ENCODE data around the gene CPB1.

CPB1 gene

DNA sequence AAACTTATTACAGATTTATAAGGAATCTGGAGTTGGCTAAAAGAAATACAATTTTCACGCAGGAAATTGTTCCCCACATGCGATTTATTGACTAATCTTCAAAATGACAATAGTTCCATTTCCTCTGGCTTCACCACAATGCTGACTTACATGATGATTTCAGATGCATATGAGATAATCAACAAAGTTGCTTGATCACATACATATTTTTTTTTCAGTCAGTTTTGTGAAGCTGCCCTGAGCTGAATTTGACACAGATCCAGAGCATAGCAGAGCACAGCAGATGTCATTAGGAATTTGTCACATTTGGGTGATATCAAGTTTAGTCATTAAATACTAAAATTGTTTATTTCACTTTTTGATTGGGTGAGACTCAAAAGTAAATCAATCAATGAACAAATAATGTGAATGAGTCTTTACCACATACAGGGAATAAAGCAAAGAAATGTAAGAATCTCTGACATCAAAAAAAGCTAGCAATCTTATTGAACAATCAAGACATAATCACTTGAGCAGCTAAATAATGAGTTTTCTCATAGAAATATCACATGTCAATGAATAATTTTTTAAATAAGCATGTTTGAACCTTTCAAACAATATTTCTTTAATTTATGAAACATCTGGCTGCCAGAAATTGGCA lies 18.3 kb downstream of the CPB1 start:
- Histone ChIP-seq H3K27ac (no peak overlapping the region), H3K4me3 (IDR thresholded peaks at IDR 0.05; ENCODE audit: insufficient read depth, low read depth, low read length) (no peak overlapping the region), H3K9ac (no peak overlapping the region), H3K4me1 (ENCODE audit: low read depth, poor library complexity, severe bottlenecking) (no peaks in the 10 kb centered on the region), H3K36me3 (ENCODE audit: insufficient read depth) (no peaks in the 10 kb centered on the region), H3K79me2 (ENCODE audit: insufficient read depth, low read depth) (no peaks in the 10 kb centered on the region), H3K27me3 (ENCODE audit: insufficient read depth, low read depth) (no peaks in the 10 kb centered on the region), H4K20me1 (ENCODE audit: insufficient read depth) (no peaks in the 10 kb centered on the region), H3K4me2 (no peak overlapping the region), H2AFZ (ENCODE audit: low read depth) (no peak overlapping the region)
- TF ChIP-seq, protein P1, sequence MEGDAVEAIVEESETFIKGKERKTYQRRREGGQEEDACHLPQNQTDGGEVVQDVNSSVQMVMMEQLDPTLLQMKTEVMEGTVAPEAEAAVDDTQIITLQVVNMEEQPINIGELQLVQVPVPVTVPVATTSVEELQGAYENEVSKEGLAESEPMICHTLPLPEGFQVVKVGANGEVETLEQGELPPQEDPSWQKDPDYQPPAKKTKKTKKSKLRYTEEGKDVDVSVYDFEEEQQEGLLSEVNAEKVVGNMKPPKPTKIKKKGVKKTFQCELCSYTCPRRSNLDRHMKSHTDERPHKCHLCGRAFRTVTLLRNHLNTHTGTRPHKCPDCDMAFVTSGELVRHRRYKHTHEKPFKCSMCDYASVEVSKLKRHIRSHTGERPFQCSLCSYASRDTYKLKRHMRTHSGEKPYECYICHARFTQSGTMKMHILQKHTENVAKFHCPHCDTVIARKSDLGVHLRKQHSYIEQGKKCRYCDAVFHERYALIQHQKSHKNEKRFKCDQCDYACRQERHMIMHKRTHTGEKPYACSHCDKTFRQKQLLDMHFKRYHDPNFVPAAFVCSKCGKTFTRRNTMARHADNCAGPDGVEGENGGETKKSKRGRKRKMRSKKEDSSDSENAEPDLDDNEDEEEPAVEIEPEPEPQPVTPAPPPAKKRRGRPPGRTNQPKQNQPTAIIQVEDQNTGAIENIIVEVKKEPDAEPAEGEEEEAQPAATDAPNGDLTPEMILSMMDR (conservative IDR thresholded peaks at IDR 0.05; ENCODE audit: low read depth, low read length), result no peak

DNA sequence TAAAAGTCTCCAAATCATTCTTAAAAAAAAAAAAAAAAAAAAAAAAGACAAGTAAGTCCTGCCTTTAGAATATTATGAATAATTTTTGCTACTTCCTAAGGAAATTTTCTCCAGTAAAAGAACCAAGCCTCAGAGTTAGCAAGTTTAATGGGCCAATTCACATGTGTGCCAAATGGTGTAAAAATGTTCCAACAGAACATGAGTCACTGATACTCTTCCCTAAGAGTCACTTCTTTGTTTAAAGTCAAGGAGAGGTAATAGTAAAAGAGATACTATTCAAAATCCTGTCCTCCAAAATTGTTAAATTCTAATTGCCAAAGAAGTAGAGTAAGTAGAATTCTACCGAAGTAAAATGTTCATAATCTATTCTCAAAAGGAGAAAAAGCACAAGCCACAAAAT lies 19.7 kb downstream of the CPB1 start:
- TF ChIP-seq, protein P1 (conservative IDR thresholded peaks at IDR 0.05; ENCODE audit: low read depth, low read length), result no peak
- no peaks in the 10 kb centered on the region for H3K79me2 ChIP-seq (ENCODE audit: insufficient read depth, low read depth)
- H3K27ac ChIP-seq, result no peak overlapping the region

DNA sequence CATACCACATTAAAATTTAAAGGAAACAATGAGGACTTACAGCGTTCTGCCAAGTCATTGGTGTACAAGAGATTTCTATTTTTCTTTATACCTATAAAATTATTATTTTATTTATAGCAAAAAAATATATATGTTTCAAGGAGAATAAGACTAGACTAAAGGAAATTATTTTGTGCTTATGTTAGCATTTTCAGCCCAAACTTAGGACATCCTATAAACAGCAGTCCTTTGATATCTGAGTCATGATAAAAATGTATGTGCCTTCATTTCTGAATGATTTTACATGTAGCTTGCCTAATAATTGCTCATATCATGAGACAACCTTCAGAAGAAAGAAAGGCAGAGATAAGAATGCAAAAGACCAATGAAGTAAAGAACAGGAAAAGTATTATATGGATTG lies 20.8 kb downstream of the CPB1 start:
- Histone ChIP-seq H2AFZ (ENCODE audit: low read depth) (no peak overlapping the region), H3K4me2 (no peak overlapping the region), H3K4me3 (IDR thresholded peaks at IDR 0.05; ENCODE audit: insufficient read depth, low read depth, low read length) (no peak overlapping the region)

More for the DNA sequence above, 19.7 kb downstream of the CPB1 start:
- Histone ChIP-seq H4K20me1 (ENCODE audit: insufficient read depth) (no peaks in the 10 kb centered on the region), H3K27me3 (ENCODE audit: insufficient read depth, low read depth) (no peaks in the 10 kb centered on the region), H3K9ac (no peak overlapping the region), H3K4me1 (ENCODE audit: low read depth, poor library complexity, severe bottlenecking) (no peaks in the 10 kb centered on the region), H2AFZ (ENCODE audit: low read depth) (no peak overlapping the region), H3K4me3 (IDR thresholded peaks at IDR 0.05; ENCODE audit: insufficient read depth, low read depth, low read length) (no peak overlapping the region), H3K4me2 (no peak overlapping the region), H3K36me3 (ENCODE audit: insufficient read depth) (no peaks in the 10 kb centered on the region)

DNA sequence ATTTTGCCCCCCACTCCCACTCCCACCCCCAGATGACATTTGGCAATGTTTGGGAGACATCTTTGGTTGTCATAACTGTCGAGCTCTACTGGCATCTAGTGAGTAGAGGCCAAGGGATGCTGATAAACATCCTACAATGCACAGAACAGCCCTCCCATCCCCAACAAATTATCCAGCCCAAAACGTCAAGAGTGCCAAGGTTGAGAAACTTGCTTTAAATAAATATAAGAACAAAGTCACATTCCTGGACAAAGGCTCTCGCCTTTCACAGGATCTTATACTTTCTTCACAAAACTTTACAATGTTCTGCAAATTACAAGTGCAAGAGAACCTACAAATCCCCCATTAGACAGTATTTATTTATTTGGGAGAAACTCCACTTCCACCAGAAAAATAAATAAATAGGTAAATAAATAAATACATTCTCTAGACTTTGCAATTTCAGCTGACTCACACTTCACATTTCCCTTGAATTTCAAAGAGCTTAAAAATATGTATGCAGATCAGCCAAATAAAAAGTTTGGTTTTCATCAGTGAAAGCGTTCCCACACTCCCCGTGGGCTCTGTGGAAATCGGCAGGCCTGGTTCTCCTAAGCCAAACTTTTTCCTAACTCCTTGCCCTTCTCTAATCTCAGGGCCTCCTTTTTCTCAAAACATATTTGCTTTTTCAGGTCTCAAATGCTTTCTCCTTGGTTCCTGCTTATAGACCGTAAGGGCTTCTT lies 24.8 kb downstream of the CPB1 start:
- no peak overlapping the region for H3K4me2 ChIP-seq
- H3K79me2 ChIP-seq (ENCODE audit: insufficient read depth, low read depth), result no peaks in the 10 kb centered on the region
- no peaks in the 10 kb centered on the region for H3K27me3 ChIP-seq (ENCODE audit: insufficient read depth, low read depth)
- no peak overlapping the region for H3K4me3 ChIP-seq (IDR thresholded peaks at IDR 0.05; ENCODE audit: insufficient read depth, low read depth, low read length)
- no peaks in the 10 kb centered on the region for H3K36me3 ChIP-seq (ENCODE audit: insufficient read depth)
- no peak overlapping the region for H3K9ac ChIP-seq
- no peaks in the 10 kb centered on the region for H3K4me1 ChIP-seq (ENCODE audit: low read depth, poor library complexity, severe bottlenecking)
- no peak overlapping the region for H3K27ac ChIP-seq
- TF ChIP-seq, protein P1 (conservative IDR thresholded peaks at IDR 0.05; ENCODE audit: low read depth, low read length), result no peak
- H2AFZ ChIP-seq (ENCODE audit: low read depth), result no peak overlapping the region
- H4K20me1 ChIP-seq (ENCODE audit: insufficient read depth), result no peaks in the 10 kb centered on the region

More for the DNA sequence above, 20.8 kb downstream of the CPB1 start:
- H3K4me1 ChIP-seq (ENCODE audit: low read depth, poor library complexity, severe bottlenecking), result no peaks in the 10 kb centered on the region
- H4K20me1 ChIP-seq (ENCODE audit: insufficient read depth), result no peaks in the 10 kb centered on the region
- H3K79me2 ChIP-seq (ENCODE audit: insufficient read depth, low read depth), result no peaks in the 10 kb centered on the region
- H3K27ac ChIP-seq, result no peak overlapping the region
- H3K9ac ChIP-seq, result no peak overlapping the region
- no peaks in the 10 kb centered on the region for H3K36me3 ChIP-seq (ENCODE audit: insufficient read depth)
- TF ChIP-seq, protein P1 (conservative IDR thresholded peaks at IDR 0.05; ENCODE audit: low read depth, low read length), result no peak
- no peaks in the 10 kb centered on the region for H3K27me3 ChIP-seq (ENCODE audit: insufficient read depth, low read depth)
